ENCODE results near the gene NAA30. TPM values are rescaled to one million over a fixed set of nuclear protein-coding genes. Genes with fewer than 3 reads are reported as not detected.

NAA30 gene
- total and polyA plus RNA-seq, 2 of the 8 experiments (the other 6 are each of a cell fraction or from before 2014, with no cell fraction given): 4.2 to 21.9 TPM

DNA sequence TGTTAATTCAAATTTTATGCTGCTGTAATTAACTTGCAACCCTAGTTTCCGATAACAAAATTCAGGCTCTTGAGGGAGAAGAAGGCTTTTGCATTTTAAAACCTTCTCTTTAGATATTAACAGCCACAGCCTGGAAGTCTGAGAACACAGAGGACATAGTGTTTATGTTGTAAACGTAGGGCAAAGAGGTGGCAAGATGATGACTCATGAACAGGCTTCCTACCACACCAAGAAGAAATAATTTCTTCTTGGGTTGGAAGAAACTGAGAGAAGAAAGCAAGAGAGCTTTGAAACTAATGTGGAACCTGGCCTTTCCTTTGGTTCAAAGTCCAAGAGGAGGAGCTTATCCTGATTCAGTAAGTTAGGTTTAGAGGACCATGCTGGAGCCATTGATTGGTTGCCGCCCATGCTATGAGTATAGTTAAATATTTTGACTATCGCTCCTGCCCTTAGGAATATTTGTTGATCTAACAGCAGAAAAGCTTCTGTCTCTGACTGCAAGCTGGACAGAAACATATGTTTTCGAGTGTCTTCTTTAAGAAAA is 71.5 kb downstream of the NAA30 start (continued):
- no peak for TF ChIP-seq SIX5 (IDR thresholded peaks at IDR 0.05; ENCODE audit: low read depth, low read length)
- TF ChIP-seq NANOG (IDR thresholded peaks at IDR 0.05; ENCODE audit: insufficient read depth, low read depth, low read length, poor library complexity, severe bottlenecking): no peak

Data from H1 (cell line).